Sigmoid colon (tissue), 4 donors: Measurements from ENCODE around the gene LRRC75B.

Experiments
- POLR2A ChIP-seq, 2 donors: fragments of 450-650 bp; IDR thresholded peaks; one replicate each; pipeline ENCODE4 v1.6.1; 2016; ENCODE audit warnings: antibody characterized with exemption in 2 of 2, mild to moderate bottlenecking in 2 of 2, moderate library complexity in 2 of 2
- POLR2AphosphoS5 ChIP-seq, 4 donors: sonication (generic); formaldehyde crosslinking; IDR thresholded peaks; one replicate each; pipeline ENCODE4 v1.6.1; 2017; ENCODE audit warnings: antibody characterized with exemption in 4 of 4
- TF ChIP-seq, protein P1 (sequence below), 4 experiments: fragments of 450-650 bp in 3 of 4; fragments of 200-600 bp in 1 of 4; IDR thresholded peaks; one replicate each; pipeline ENCODE4 v1.5.1; 2016 to 2019; ENCODE audit warnings: antibody characterized with exemption in 4 of 4, mild to moderate bottlenecking in 3 of 4, moderate library complexity in 2 of 4

DNA sequence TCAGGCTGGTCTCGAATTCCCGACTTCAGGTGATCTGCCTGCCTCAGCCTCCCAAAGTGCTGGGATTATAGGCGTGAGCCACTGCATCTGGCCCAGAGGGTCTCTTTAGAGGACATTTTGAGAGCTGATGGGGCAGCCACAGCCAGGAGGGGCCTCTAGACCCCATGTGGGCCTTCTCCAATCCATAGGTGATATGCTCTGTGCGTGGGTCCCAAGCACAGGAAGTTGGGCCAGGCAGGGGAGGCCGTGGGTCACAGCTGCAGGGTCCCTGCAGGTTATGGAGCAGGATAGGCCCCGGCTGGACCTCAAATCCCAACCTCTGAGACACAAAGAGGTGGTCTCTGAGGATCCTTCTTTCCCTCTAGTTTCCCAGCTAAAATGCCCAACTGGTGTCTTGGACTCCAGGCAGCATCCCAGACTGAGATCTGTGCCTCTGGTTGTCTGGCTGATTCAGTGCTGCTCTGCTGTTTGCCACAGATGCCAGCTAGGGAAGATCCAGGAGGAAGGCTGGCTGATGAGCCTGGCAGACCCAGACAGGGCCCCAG is 1.5 kb downstream of the LRRC75B start:
- TF ChIP-seq, protein P1, sequence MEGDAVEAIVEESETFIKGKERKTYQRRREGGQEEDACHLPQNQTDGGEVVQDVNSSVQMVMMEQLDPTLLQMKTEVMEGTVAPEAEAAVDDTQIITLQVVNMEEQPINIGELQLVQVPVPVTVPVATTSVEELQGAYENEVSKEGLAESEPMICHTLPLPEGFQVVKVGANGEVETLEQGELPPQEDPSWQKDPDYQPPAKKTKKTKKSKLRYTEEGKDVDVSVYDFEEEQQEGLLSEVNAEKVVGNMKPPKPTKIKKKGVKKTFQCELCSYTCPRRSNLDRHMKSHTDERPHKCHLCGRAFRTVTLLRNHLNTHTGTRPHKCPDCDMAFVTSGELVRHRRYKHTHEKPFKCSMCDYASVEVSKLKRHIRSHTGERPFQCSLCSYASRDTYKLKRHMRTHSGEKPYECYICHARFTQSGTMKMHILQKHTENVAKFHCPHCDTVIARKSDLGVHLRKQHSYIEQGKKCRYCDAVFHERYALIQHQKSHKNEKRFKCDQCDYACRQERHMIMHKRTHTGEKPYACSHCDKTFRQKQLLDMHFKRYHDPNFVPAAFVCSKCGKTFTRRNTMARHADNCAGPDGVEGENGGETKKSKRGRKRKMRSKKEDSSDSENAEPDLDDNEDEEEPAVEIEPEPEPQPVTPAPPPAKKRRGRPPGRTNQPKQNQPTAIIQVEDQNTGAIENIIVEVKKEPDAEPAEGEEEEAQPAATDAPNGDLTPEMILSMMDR (IDR thresholded peaks at IDR 0.05) = no peak
- TF ChIP-seq POLR2A (IDR thresholded peaks at IDR 0.05) (no peak), POLR2AphosphoS5 (IDR thresholded peaks at IDR 0.05) (no peak)
